Body of pancreas (tissue), 4 donors: ENCODE measurements around the gene OSBPL5. TPM values are rescaled to one million over a fixed set of nuclear protein-coding genes. Genes with fewer than 3 reads are reported as not detected.

Experiments used
- ATAC-seq: fragments of 150-250 bp; one replicate; pipeline ENCODE4 v1.9.1; 2016
- DNase-seq, 4 donors: peaks; one replicate each; pipeline ENCODE4 v3.0.0-alpha.2; 2019
- H3K27ac ChIP-seq, 4 donors: fragments of 200-600 bp; sonication (generic); 1 replicate in 3 of 4; 2 replicates in 1 of 4; pipeline versions ENCODE4 v1.5.1 to v1.6.1; 2016 to 2019; ENCODE audit warnings: mild to moderate bottlenecking in 1 of 4, mixed read lengths in 1 of 4, moderate library complexity in 1 of 4
- H3K27me3 ChIP-seq, 2 donors: fragments of 200-600 bp; sonication (generic); one replicate each; pipeline ENCODE4 v1.6.0; 2016; ENCODE audit warnings: mild to moderate bottlenecking in 1 of 2
- H3K36me3 ChIP-seq, 2 donors: fragments of 200-600 bp; sonication (generic); replicated peaks in 1 of 2; 2 replicates each; pipeline ENCODE4 v1.5.1; 2016; ENCODE audit warnings: low read depth in 2 of 2; ENCODE audit not compliant: insufficient read depth in 1 of 2
- H3K4me1 ChIP-seq: fragments of 200-600 bp; sonication (generic); one replicate; pipeline ENCODE4 v1.6.0; 2016
- H3K4me3 ChIP-seq, 2 donors: fragments of 200-600 bp; sonication (generic); 1 replicate in 1 of 2; 2 replicates in 1 of 2; pipeline ENCODE4 v1.5.1; 2016 to 2019
- H3K9me3 ChIP-seq, 3 donors: fragments of 200-600 bp; sonication (generic); 1 replicate in 2 of 3; 2 replicates in 1 of 3; pipeline ENCODE4 v1.5.1; 2016
- POLR2A ChIP-seq, 3 donors: fragments of 450-650 bp; IDR thresholded peaks; one replicate each; pipeline ENCODE4 v1.6.1; 2016; ENCODE audit warnings: antibody characterized with exemption in 3 of 3, mild to moderate bottlenecking in 2 of 3
- WGBS, 2 donors: methylation state at CpG; one replicate each; pipeline ENCODE4 v1.1.5; 2017; 5-methylcytosine and 5-hydroxymethylcytosine counted together
- intact Hi-C: fragments of 100-400 bp; cut with DNase I; formaldehyde crosslinking; loops from one replicate; pipeline ENCODE4 v1.15.1; 2023
- total RNA-seq, 2 donors: library from RNA; depleted of rRNA; stranded (reverse); fragments of >200 nt; gene quantifications; one replicate each; pipeline ENCODE4 v1.1.0, GENCODE V29; 2016
- TF ChIP-seq, protein P1 (sequence below), 7 experiments: fragments of 450-650 bp in 4 of 7; fragments of 200-600 bp in 3 of 7; sonication (generic) in 3 of 7; IDR thresholded peaks; one replicate each; pipeline ENCODE4 v1.5.1; 2016 to 2019; ENCODE audit warnings: antibody characterized with exemption in 7 of 7

The OSBPL5 gene
- total RNA-seq, 2 donors from 2014 or later = 22.3 to 62.0 TPM

DNA sequence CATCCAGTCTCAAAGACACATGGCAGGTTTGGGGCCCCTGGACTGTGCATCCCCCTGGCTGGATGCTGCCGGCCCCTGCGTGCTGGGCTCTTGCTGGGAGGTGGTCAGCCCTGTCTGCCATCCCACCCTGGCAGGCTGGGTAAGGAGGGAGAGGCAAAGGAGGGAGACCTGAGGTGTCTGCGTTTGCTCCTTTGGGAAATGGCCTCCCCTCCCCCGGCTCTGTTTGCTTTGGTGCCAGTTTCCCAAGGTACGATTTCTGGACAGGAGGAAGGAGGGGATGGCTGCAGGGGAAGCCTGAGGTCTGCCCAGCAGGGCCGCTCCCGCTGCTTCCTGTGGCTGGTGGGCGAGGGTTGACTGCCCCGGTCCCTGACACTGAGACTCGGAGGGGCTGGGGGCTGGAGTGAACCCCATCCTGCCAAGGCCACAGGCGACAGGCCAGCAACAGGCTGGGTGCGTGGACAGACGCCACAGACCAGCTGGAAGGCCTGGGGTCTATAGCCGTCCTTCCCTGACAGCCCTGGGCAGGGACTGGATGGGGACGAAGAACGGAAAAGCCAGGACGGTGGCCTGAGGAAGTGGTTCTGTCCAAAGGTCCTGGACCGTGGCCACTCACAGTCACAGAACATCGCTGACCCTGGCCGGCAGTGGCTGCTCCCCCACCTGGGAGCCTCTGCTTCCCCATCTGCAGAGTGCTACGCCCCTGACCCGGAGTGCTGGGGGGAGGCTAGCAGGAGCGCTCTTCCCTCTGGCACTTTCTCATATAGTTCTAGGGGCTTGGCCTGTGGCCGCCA, 38.0 kb downstream of the OSBPL5 start:
- Histone ChIP-seq H3K4me1 (peaks cover 13% of the 10 kb centered on the region), H3K27me3 (no peaks in the 10 kb centered on the region)
- DNase-seq = peak in 2 of 4 donors; percentile 6 to 20

DNA sequence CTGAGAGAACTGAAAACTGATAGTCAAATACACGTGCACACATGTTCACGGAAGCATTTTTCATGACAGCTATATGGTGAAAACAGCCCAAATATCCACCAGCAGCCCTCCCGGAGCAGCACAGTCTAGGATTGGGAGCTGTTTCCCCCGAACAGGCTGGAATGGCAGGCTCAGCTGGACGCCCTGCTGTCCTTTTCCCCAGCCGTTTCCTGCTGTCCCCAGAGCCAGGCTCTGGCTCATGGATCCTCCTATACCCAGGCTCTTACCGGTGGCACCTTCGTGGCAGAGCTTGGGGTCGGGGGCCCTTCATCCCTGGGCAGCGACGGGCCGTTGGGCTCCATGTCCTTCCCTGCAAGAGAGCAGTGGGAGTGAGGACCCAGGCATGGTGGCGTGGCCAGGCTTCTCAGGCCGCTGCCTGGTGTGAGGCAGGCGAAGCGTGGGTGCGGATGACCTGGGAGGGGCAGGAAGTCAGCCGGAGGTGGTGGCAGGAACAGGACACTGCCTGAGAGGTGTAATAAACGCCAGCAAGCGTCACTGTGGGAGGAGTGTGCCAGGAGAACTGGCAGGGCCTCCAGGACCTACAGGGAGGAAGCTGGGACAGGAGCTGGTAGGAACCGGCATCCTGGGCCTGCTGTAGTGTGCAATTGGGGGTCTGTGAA, 38.8 kb downstream of the OSBPL5 start:
- H3K4me3 ChIP-seq = no peak overlapping the region
- no peaks in the 10 kb centered on the region for H3K27me3 ChIP-seq
- DNase-seq (peak in 2 of 4 donors; percentile 18 to 27), ATAC-seq (no peak)
- H3K9me3 ChIP-seq = no peaks in the 10 kb centered on the region
- peak overlapping the region in 1 of 4 donors; percentile 24 for H3K27ac ChIP-seq
- H3K4me1 ChIP-seq = peaks cover 13% of the 10 kb centered on the region
- intact Hi-C loops = no loop called here
- H3K36me3 ChIP-seq = no peaks in the 10 kb centered on the region
- TF ChIP-seq, protein P1, sequence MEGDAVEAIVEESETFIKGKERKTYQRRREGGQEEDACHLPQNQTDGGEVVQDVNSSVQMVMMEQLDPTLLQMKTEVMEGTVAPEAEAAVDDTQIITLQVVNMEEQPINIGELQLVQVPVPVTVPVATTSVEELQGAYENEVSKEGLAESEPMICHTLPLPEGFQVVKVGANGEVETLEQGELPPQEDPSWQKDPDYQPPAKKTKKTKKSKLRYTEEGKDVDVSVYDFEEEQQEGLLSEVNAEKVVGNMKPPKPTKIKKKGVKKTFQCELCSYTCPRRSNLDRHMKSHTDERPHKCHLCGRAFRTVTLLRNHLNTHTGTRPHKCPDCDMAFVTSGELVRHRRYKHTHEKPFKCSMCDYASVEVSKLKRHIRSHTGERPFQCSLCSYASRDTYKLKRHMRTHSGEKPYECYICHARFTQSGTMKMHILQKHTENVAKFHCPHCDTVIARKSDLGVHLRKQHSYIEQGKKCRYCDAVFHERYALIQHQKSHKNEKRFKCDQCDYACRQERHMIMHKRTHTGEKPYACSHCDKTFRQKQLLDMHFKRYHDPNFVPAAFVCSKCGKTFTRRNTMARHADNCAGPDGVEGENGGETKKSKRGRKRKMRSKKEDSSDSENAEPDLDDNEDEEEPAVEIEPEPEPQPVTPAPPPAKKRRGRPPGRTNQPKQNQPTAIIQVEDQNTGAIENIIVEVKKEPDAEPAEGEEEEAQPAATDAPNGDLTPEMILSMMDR (IDR thresholded peaks at IDR 0.05) = no peak
- no peak for TF ChIP-seq POLR2A (IDR thresholded peaks at IDR 0.05)
- WGBS, 2 donors = 86 to 93% methylated on average over 17 to 21 of the region's 21 CpGs

More for the DNA sequence above, 38.0 kb downstream of the OSBPL5 start:
- TF ChIP-seq, protein P1 (IDR thresholded peaks at IDR 0.05) = no peak
- no peak for TF ChIP-seq POLR2A (IDR thresholded peaks at IDR 0.05)
- Histone ChIP-seq H3K4me3 (no peak overlapping the region), H3K36me3 (no peaks in the 10 kb centered on the region), H3K27ac (peak overlapping the region in 1 of 4 donors; percentile 20), H3K9me3 (no peaks in the 10 kb centered on the region)
- intact Hi-C loops = no loop called here
- ATAC-seq = no peak
- WGBS, 2 donors = 74 to 78% methylated on average over 14 to 24 of the region's 24 CpGs

DNA sequence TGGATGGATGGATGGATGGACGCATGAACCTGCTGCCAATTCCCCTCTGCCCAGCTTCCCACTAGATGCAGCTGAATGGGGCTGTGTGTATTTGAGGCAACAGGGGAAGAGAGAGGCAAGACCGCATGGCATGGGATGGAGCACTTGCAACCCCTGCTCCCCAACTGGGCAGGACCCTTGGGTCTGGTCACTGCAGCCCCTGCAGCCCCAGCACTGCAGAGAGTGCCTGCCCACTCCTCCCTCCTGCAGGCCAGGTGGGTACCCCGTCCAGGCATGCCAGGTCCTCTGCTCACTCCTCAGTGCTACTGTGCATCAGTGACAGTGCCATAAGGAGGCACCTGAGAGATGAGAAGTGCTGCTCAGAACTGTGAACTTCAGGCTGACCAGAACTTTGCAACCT, 40.3 kb downstream of the OSBPL5 start:
- H3K9me3 ChIP-seq = no peaks in the 10 kb centered on the region
- no peak for ATAC-seq
- no peak overlapping the region for H3K4me3 ChIP-seq
- peaks cover 0 to 4% of the 10 kb centered on the region in 2 donors for H3K36me3 ChIP-seq
- peak in 1 of 4 donors; percentile 2 for DNase-seq
- no peak for TF ChIP-seq POLR2A (IDR thresholded peaks at IDR 0.05)
- TF ChIP-seq, protein P1 (IDR thresholded peaks at IDR 0.05) = no peak
- H3K4me1 ChIP-seq = no peaks in the 10 kb centered on the region
- H3K27me3 ChIP-seq = no peaks in the 10 kb centered on the region
- H3K27ac ChIP-seq = no peak overlapping the region
- 81 to 88% methylated on average over 2 to 3 of the region's 3 CpGs for WGBS, 2 donors
- intact Hi-C loops = no loop called here

DNA sequence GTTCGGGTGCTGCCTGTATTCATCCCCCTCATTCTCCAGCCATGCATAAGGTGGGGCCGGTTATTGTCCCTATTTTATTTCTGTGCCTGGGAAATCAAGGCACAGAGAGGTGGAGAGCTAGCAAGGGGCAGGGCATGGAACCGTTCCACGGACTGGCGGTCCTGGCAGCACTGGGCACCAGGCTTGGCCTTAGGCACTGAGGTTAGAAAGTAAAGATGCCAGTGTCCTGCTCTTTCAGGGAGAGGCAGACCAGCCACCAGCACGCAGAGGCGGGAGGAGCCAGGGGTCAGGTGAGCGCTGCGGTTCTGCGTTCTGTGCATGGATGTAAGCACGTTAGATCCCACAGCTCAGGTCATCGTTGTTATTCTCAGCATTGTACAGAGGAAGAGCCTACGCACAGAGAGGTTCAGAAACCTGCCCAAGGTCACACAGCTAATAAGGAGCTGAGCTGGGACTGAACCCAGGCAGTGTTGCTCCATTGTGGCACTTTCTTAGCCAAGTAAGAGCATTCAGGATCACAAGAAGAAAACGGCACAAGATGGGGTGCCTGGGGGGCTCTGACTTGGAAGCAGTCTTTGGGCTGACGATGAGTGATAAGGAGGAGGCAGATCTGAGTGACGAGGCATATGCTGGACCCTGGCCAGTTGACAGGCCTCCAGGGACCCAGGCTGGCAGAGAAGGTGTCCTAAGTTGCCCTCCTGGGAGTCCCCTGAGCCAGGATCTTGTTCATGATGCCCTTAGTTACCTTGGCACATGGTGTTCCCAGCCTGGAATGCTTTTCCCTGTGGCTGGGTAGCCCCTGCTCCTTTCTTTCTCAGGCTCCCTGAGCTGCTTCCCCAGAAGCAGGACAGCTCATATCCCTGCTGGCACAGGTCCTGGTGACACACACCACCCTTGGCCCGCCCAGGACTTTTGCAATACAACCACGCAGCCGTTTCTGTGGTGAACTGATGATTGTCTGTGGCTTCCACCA, 41.1 kb downstream of the OSBPL5 start:
- intact Hi-C loops = no loop called here
- no peak overlapping the region for H3K27ac ChIP-seq
- peak; percentile 49 for ATAC-seq
- DNase-seq = peak; percentile 39 to 68 (median 62)
- no peak for TF ChIP-seq POLR2A (IDR thresholded peaks at IDR 0.05)
- TF ChIP-seq, protein P1 (IDR thresholded peaks at IDR 0.05) = no peak
- H3K9me3 ChIP-seq = no peaks in the 10 kb centered on the region
- 77 to 79% methylated on average over 11 to 18 of the region's 19 CpGs for WGBS, 2 donors
- peaks cover 0 to 4% of the 10 kb centered on the region in 2 donors for H3K36me3 ChIP-seq
- H3K4me3 ChIP-seq = no peak overlapping the region
- no peaks in the 10 kb centered on the region for H3K4me1 ChIP-seq
- no peaks in the 10 kb centered on the region for H3K27me3 ChIP-seq
